Fibroblast of the conjunctiva (primary cell): ENCODE data around the gene MAPKAP1.
A peak's percentile ranks its signal among the peaks of the same experiment; 100 is the strongest.

Experiments used
- DNase-seq: peaks from one replicate; pipeline ENCODE4 v3.0.0-alpha.2; 2010; ENCODE audit warnings: low read depth

MAPKAP1 gene

DNA sequence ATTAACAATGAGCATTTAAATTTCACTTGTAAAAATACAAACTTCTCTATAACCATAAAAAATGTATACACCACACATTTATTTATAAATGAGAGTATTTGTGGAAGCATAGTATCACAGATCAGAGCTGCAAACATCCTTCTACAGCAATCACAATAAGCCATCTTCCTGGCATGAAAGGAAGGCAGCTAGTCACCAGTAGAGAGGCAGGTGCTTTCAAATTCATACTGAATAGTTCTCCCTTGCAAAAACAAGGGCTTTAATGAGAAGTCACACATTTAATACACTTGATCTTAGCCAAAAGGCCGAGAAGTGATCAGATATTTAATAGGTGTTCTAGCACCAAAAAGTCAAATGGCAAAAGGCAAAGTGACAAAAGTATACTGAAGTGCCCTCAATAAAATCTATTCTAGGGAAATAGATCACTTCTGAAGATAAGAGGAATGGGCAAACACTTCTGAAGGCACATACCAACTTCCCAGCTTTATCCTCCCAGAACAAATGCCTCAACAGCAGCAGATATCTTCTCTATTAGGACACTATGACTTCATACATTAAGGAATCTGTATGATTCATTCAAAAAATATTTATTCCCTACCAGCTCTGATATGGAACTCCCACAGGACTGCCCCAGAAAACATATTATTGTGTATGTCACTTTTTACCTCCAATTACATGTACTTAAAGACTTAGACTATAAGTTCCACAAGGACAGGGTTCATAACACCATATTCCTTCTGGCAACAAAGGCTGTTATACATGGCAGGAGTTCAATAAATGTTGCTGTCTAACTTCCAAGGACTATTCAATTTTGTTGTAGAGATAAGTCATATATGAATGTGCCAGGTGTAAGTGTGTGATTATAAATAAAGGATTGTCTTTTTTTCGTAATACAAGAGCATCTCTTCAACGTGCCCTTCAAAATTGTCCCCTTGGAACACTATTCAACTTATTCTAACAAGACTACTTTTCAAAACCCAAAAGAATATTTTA, 31.7 kb downstream of the MAPKAP1 start:
- peak; percentile 21 for DNase-seq

DNA sequence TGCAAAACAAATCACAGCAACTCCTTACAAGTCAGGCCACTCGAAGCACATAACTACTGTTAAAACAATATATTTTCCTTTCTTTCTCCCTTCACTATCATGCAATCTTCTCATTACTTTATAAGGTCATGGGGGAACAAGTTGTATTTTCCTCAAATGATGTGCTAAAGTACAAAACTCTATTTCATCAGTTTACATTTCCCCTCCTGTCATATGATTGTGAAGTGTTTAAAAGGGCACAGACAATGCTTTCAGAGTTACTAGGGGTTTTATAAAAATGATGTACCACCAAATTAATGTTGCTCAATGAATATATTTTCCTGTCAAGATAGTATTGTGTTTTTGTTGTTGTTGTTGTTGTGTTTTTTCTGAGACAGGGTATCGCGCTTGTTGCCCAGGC, 34.1 kb downstream of the MAPKAP1 start:
- DNase-seq = no peak

DNA sequence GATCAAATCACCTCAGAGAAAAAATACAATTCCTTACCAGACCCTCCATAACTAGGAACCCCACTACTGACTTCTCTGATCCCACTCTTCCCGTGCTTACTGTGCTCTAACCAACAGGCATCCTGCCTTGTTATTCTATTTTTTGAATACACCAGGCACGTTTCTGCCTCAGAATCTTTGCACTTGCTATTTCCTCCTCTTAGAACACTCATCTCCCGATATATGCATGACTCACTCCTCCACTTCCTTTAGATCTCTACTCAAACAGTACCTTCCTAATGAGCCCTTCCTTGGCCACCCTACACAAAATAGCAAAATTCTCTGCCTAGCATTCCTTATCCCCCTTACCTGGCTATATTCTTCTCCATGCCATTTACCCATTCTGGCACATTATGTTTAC, 43.9 kb downstream of the MAPKAP1 start:
- DNase-seq = no peak

DNA sequence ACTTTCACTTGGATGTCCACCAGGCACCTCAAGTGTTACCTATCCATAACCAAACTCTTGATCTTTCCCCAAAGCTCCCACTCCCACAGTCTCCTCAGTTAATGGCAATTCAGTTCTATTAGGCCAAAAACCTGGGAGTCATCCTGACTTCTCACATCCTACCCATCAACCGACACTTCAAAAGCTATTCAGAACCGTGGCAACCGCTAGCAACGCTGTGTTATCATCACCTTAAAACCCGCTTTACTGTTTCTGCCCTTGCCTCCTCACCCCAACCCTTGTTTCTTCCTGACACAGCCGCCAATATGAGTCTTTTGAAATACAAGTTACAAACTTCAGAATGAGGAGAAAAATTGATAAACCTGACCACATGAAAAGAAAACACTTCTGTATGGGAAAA, 46.5 kb downstream of the MAPKAP1 start:
- DNase-seq = no peak

DNA sequence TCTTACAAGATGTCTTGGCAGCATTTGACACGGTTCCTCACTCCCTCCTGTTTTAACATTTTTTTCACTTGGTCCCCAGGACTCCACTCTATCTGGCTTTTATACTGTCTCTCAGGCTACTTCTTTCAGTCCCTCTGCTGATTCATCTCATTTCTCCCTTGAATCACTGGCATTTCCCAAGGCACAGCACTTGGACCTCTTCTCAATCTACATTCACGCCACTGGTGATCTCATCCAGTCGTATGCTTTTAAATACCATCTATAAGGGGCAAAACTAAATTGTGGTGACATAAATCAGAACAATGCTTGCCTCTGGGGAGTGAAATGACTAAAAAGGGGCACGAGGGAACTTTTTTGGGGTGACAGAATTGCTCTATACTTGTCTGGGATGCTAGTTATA, 47.1 kb downstream of the MAPKAP1 start:
- no peak for DNase-seq

DNA sequence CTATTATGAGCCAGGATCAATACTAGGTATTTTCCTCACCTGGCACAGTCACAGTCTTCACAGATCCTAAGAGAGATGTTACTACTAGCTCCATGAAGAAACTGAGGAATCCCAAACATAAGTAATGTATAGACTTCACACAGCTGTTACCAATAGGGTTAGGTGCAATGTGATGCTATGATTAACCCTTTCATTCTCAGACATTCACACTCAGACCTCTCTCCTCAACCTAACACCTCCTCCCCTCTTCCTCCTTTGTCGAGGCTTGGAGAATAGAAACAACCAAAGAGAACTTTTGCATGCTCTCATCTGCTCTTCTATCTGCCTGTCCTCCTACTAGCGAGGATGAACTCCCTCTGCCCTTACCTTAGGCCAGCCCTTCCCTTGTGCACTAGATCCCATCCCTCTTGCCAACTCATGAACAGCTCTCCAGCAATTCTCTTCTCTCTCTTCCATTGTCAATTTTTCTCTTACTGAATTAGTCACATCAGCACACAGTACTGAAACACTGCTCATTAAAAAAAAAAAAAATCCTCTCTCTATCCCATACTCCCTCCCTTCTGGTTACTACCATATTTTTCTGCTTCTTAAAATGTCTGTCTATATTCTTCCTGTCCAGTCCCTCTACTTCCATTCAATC, 47.7 kb downstream of the MAPKAP1 start:
- no peak for DNase-seq

DNA sequence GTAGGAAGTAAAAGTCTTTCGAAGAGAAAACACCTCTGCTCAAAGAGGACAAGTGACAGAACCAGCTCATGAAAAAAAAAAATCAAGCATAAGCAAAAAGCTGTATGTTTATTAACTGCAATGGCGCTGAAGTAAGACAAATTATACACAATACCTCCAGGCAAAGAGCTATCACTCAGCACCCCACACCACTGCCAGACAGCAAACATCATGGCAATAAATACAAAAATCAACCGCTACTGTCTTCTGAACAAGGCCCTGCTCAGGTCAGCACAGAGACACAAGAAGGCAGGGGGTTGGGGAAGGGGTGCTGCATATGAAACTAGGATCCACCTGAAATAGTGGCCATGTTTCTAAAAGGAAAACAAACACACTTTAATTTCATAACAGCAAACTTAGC, 50.4 kb downstream of the MAPKAP1 start:
- no peak for DNase-seq

DNA sequence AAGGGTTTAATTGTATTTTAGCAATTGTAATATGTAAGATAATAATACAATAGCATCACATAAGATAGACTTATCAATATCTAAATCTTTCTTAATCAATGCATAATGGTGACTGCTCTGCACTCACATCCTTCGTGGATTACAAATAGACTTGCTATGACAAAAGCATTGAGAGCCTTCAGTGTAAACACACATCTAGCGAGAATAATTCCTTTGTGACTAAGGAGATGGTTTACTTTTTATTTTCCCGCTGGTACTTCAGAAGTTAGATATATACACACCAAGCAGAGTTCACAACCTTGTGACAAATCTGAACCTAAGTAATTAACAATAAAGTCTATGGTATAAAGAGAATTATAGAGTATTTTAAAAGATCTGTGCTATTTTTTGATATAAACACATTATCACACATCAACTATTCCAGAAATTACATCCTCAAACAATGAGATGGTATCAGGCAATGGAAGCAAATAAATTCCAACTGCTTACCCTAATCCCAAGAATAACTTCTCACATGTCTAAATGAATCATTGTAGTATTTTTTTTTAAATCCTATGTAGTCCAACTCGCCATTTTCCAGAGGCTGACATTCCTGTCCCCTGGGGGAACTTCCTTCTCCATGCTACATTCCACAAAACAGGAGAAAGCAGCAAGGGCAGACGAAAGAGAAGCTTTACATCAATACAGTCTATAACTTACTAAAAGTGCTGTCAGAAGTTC, 51.2 kb downstream of the MAPKAP1 start:
- no peak for DNase-seq

DNA sequence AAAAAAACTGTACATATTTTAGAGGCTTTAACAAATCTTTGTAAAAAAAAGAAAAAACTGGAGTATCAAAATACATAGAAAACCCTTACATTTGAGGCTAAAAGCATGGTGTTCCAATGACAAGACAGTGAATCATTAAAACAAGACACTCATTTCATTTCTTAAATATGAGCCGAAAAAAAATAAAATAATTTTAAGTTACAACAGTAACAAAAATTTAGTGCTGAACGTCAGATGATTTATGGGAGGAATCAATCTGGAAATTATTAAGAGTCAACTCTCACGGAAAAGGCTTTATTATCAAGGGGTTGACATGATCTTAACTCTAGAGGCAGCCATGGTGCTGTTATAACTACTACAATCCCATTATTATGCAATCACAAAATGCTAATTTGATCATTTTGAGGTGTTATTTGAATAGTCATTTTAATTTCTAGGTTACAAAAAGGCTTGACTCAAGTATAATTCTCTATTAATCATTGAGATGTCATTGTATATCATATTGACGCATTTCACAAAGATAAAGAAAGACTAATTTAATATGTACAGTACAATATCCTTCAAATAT, 51.9 kb downstream of the MAPKAP1 start:
- no peak for DNase-seq

DNA sequence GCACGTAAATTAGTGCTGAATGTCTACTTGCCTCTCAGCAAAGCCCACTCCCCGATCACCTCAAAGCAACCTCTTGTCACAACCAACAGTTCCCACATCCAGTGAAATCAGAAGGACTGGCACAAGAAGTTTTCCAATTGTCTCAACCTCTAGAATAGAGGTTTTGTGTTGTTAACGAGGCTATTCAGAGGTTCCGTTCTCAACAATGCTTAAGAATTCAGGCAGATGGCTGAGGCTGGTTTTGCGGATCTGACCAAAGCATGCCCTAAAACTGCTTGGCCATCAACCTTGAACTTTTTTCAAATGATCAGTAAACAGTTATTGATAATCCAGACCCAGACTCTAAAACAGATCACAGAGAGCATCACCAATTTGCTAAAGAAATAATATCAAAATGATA, 52.9 kb downstream of the MAPKAP1 start:
- no peak for DNase-seq

DNA sequence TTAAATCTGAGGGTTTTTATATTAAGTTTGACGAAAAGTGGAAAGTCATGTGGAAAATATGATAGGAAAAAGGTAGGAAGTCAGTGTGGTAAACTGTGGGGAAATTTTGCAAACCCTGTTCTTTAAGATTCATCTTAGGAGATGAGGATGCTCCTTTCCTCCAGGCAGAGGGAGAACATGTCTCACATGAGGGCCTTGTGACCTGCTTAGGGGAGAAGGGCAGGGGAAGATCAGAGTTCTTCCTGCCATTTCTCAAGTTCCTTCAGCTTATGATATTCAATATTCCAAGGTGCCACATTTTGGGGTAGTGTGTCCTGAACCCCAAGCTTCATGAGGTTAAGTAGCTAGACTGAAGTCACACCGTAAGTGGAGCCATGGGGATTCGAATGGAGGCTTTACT, 53.7 kb downstream of the MAPKAP1 start:
- no peak for DNase-seq

DNA sequence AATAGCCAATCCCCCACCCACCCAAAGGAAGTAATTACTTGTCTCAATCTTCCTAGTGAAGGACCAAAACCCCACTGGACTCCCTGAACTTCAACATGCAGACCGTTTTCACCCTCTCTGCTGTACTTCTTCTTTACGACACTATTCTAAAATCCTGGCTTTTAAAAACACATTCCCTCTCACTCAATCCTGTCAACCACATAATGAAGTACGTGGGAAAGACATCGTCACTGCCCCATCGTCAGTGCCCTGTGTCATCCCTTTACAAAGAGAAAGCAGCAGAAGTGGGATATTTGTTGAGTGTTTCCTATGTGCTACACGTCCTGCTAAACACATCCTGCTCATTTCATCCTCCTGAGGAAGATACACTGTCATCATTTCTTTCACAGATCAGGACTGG, 54.2 kb downstream of the MAPKAP1 start:
- DNase-seq = no peak

DNA sequence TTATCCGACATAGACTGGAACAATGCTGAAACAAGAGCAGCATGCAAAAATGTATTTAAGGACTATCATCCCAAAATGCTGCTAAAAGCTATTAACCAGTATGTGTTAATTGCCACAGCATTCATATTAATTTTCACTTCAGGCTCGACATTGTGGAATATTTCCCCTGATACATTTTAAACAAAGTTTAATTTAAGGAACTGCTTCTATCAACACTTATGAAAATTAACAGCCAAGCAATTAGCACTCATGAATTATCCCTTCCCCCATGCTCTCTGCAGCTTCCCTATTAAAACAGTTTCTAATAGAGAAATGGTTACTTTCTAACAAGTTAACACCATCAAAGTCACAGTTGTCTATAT, 54.8 kb downstream of the MAPKAP1 start:
- DNase-seq = no peak

DNA sequence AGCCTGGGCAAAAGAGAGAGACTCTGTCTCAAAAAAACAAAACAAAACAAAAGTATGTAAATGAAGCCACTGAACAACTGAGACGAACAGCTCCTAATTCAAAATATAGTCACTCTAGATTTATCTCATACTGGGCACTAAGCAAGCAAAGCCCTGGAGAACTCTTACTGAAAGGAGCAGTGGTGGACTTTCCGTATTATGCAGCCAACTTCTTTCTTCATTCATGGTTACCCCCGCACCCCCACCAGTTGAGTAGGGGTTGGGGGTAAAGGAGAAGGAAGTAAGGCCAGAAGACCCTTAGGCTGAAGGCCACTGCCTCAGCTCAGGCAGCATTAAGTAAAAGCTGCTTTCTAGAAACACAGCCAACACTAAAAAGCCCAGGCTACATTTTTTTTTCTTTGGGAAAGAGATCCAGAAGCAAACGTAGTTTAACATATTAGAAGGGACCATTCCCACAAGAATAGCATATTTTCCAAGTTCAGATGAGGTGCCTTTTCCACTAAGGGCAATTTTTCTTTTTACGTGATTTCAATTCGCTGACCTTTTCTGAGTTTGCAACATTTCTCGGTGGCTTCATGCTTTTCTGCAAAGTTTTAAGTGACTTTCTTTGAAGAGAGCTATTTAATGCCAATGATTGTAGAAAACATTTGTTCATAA, 55.3 kb downstream of the MAPKAP1 start:
- no peak for DNase-seq

DNA sequence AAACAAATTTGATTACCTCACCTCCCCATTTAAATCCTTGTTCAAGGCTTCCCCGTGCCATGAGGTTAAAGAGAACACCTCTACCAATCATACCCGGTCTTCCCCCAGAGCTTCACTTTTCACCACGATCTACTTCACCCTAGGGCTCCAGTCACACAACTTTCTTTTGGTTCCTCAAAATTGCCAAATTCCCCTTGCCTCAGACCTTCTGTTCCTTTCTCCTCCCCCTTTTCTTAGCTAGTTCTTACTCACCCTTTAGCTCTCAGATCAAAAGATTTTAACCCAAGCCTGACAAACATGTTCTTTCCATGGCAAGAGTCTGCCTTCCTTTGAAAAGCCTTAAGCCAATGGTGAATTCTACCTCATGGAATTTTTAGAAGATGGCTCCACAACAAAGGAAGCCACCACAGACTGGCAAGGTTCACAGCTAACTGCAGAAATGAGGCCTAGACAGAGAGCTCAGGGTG, 56.7 kb downstream of the MAPKAP1 start:
- DNase-seq = no peak

DNA sequence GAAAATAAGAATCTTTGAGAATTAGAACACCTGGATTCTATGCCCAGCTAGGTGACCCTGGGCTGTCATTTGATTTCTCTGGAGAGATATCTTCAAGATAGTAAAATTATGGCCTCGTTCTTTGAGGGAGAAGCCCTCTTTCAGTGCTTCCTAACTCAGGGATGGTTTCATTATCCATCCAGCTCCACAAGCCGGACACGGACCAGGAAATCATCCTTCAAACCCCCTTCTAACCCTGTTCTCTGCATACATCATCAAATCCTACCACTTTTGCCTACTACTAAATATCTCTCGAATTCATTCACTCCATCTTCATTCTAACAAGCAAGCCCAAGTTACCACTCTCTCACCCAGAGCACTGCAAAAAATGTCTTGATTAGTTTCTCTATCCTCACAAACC, 57.2 kb downstream of the MAPKAP1 start:
- no peak for DNase-seq

DNA sequence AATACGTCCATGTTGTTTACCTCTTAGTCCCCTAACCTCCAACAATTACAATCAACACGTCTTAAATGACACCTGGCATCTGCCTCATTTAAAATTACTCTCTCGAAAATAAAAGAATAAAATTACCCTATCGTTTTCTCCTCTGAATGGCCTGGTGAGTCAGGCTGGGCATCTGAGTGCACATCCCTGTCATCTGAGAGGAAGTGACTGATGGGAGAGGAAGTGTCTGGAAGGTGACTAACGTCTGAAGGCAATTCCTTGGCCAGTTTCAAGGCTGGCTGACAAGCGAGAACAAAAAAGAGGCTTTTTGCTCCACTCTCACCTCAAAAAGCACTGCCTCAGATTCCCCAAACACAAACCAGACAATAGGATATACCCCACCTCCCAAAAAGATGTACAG, 57.7 kb downstream of the MAPKAP1 start:
- peak; percentile 26 for DNase-seq

DNA sequence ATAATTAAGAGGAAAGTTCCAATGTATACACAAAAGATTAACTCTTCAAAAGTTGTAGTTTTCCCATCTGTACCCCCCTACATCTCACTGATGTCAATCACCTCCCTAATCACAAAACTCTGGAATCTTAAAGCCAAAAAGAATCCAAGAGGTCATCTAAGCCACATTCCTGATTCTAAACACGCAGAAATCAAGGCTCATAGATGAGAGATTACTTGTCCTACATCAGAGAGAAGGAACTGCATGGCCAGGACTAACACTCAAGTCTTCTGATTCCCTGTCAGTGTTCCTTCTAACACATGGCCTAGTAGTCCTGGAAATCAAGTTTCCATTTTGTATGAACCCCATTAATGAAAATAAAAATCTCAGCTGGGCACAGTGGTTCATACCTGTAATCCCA, 58.7 kb downstream of the MAPKAP1 start:
- DNase-seq = no peak

DNA sequence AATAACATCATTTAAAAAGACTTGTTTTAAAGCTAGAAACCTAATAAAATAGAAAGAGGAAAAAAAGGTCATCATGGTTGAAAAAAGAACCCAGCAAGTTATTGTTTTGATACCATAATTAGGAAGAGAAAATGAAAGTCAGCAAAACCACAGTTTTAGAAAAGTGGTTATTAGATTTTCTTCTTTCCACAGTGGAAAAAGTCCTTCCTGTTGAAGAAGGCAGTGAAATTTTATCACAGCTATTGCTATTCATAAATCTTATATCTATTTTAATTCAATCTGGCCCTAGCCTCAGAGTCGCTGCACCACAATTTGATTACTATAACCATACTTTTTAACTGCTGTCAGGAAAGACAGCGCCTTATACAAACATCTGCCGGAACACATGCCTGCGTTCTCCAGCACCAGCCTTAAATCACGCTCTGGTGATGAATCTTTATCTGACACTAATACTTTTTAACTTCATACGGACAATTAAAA, 60.3 kb downstream of the MAPKAP1 start:
- no peak for DNase-seq

DNA sequence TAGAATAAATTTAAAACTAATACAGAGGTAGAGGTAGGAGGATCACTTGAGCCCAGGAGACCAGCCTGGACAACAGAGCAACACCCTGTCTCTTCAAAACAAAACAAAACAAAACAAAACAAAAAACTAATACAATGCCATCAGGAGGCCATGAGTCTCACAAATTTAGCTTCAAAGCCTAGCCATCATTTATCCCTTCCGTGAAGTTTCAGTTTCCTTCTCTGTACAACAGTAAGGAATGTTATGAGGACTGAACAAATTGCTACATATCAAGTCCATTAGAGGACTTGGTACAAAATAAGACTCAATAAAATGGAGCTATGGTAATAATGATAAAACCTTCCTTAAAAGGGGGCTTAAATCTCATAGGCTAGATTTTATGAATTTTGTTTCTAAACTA, 60.8 kb downstream of the MAPKAP1 start:
- DNase-seq = no peak

DNA sequence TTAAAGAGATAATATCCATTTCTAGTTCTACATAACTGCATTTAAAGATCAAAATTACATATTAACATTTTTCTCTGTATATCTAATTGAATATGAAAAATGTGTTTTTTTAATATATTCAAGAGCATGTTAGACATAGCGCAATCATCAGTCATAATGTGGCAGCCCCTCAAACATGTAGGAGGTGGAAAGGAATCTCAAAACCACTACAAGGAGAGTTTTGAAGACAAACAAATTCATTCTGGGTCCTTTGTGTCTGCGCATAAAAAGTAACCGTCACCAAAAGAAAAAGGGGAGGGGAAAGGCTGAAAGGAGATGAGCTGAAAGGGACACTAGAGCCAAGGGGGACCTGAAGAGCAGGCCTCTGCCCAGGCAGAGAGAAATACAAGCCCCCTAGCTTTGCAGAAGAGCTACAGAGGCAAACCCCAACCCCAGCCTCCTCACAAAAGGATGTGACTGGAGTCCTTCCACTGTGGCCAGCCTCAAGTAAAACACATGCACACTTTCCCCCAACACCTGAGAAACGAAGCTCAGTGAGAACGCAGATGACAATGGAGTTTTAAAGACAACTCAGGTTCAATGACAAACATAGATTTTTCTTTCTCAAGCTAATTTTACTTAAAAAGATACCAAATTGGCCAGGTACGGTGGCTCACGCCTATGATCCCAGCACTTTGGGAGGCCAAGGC, 62.0 kb downstream of the MAPKAP1 start:
- DNase-seq = no peak
